ENCODE measurements around the gene SLC44A5. TPM values are rescaled to one million over a fixed set of nuclear protein-coding genes. Genes with fewer than 3 reads are reported as not detected.
"Not testable (repeated sequence)": the region's sequence is repeated elsewhere in the genome, so short reads cannot be mapped to it uniquely, and the experiment has no call there.

SLC44A5 gene
- total and polyA plus RNA-seq, 8 donors: 0.12 to 6.7 (median 3.9) TPM; not detected in 3

DNA sequence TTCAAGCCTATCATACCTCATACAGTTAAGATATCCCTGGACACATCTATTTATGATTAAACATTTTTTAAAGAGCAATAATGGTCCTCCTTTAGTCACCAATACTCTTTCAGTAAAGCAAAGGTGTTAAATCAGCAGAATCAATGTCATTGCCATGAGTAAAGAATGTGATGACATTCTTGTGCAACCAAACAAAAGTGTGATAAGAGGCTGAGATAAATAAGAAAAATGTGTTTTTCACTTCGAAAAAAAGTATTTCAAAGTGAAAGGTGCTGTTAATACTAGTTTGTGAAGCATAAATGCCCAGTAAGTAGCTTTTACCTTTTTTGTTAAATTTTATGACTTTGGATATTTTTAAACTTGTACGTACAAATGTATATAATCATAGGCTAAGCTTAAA, 8.4 kb downstream of the SLC44A5 start:
- intact Hi-C loops (cut with DNase I; ENCODE audit: low total_unique reads): no loop called here
- WGBS, 5 donors: 47 to 50% (median 49%) methylated on average over 2 of the region's 2 CpGs
- TF ChIP-seq EP300 (IDR thresholded peaks at IDR 0.05) (no peak), CTCF (IDR thresholded peaks at IDR 0.05) (no peak), POLR2A (IDR thresholded peaks at IDR 0.05) (no peak), POLR2AphosphoS5 (IDR thresholded peaks at IDR 0.05) (no peak)

GRCh38 chr1:75600781-75601180, 10.1 kb downstream of the SLC44A5 start:
- intact Hi-C loops (cut with DNase I; ENCODE audit: low total_unique reads): no loop called here

More for the DNA sequence above, 8.4 kb downstream of the SLC44A5 start:
- Histone ChIP-seq H3K36me3 (no peaks in the 10 kb centered on the region), H3K27ac (no peak overlapping the region), H3K4me1 (no peaks in the 10 kb centered on the region), H3K27me3 (peaks cover 0 to 4% (median 0%) of the 10 kb centered on the region in 3 donors), H3K4me3 (no peak overlapping the region), H3K9me3 (peaks cover 0 to 5% (median 0%) of the 10 kb centered on the region in 4 donors)
- DNase-seq: no peak

GRCh38 chr1:75594327-75594726, 16.6 kb downstream of the SLC44A5 start:
- TF ChIP-seq POLR2AphosphoS5 (IDR thresholded peaks at IDR 0.05) (no peak), EP300 (IDR thresholded peaks at IDR 0.05) (no peak), POLR2A (IDR thresholded peaks at IDR 0.05) (no peak), CTCF (IDR thresholded peaks at IDR 0.05) (no peak)
- no peaks in the 10 kb centered on the region for H3K27me3 ChIP-seq
- H3K36me3 ChIP-seq: no peaks in the 10 kb centered on the region
- no peak for DNase-seq
- no peak overlapping the region for H3K27ac ChIP-seq
- H3K9me3 ChIP-seq: no peaks in the 10 kb centered on the region
- 84 to 91% (median 87%) methylated on average over 3 of the region's 3 CpGs for WGBS, 5 donors
- intact Hi-C loops (cut with DNase I; ENCODE audit: low total_unique reads): no loop called here
- H3K4me3 ChIP-seq: no peak overlapping the region
- no peaks in the 10 kb centered on the region for H3K4me1 ChIP-seq

More at GRCh38 chr1:75600781-75601180, 10.1 kb downstream of the SLC44A5 start:
- no peak for TF ChIP-seq CTCF (IDR thresholded peaks at IDR 0.05)
- no peak for TF ChIP-seq EP300 (IDR thresholded peaks at IDR 0.05)
- TF ChIP-seq POLR2AphosphoS5 (IDR thresholded peaks at IDR 0.05): no peak
- no peak for TF ChIP-seq POLR2A (IDR thresholded peaks at IDR 0.05)
- Histone ChIP-seq H3K27ac (no peak overlapping the region), H3K36me3 (no peaks in the 10 kb centered on the region), H3K4me1 (no peaks in the 10 kb centered on the region), H3K9me3 (peaks cover 0 to 5% (median 0%) of the 10 kb centered on the region in 4 donors), H3K4me3 (no peak overlapping the region), H3K27me3 (peaks cover 0 to 4% (median 0%) of the 10 kb centered on the region in 3 donors)
- WGBS, 5 donors: 62 to 88% (median 78%) methylated on average over 1 of the region's 1 CpG
- DNase-seq: no peak

DNA sequence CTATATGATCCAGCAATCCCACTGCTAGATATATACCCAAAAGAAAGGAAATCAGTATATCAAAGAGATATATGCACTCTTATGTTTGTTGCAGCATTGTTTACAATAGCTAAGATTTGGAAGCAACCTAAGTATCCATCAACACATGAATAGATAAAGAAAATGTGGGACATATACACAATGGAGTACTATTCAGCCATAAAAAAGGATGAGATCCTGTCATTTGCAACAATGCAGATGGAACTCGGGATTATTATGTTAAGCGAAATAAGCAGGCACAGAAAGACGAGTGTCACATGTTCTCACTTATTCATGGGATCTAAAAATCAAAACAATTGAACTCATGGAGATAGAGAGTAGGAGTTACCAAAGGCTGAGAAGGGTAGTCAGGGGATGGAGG, 17.5 kb downstream of the SLC44A5 start:
- H3K9me3 ChIP-seq; H3K36me3 ChIP-seq; H3K4me3 ChIP-seq; H3K27ac ChIP-seq; H3K27me3 ChIP-seq; H3K4me1 ChIP-seq; DNase-seq; intact Hi-C loops (cut with DNase I; ENCODE audit: low total_unique reads): not testable (repeated sequence)
- WGBS, 5 donors: 70 to 80% (median 73%) methylated on average over 3 of the region's 3 CpGs

GRCh38 chr1:75589637-75590036, 21.3 kb downstream of the SLC44A5 start:
- no peak for DNase-seq
- no peak overlapping the region for H3K27ac ChIP-seq
- no peak overlapping the region for H3K4me3 ChIP-seq
- 54 to 72% (median 62%) methylated on average over 4 of the region's 4 CpGs for WGBS, 5 donors
- intact Hi-C loops (cut with DNase I; ENCODE audit: low total_unique reads): no loop called here
- no peaks in the 10 kb centered on the region for H3K36me3 ChIP-seq
- H3K4me1 ChIP-seq: peaks cover 0 to 14% (median 5%) of the 10 kb centered on the region in 4 donors
- TF ChIP-seq POLR2AphosphoS5 (IDR thresholded peaks at IDR 0.05): no peak
- TF ChIP-seq POLR2A (IDR thresholded peaks at IDR 0.05): no peak
- no peaks in the 10 kb centered on the region for H3K9me3 ChIP-seq
- peaks cover 0 to 3% (median 0%) of the 10 kb centered on the region in 3 donors for H3K27me3 ChIP-seq

Data from stomach (tissue), 9 donors.